K562 (cell line): ENCODE data around the gene GPN3. TPM values are rescaled to one million over a fixed set of nuclear protein-coding genes. Genes with fewer than 3 reads are reported as not detected.

Source experiments
- EHMT2 ChIP-seq: fragments of 450-650 bp; IDR thresholded peaks from 2 replicates; pipeline ENCODE4 v1.6.1; 2018; ENCODE audit warnings: antibody characterized with exemption
- ELF4 ChIP-seq: fragments of 450-650 bp; formaldehyde crosslinking; IDR thresholded peaks from 2 replicates; pipeline ENCODE4 v1.4.0; 2022; ENCODE audit warnings: missing genetic modification characterization
- HOXB6 ChIP-seq: fragments of 250-450 bp; sonication (Bioruptor Pico); IDR thresholded peaks from 2 replicates; pipeline ENCODE4 v1.5.1; 2022; ENCODE audit warnings: mild to moderate bottlenecking, borderline replicate concordance
- MCM2 ChIP-seq: fragments of 450-650 bp; IDR thresholded peaks from 2 replicates; pipeline ENCODE4 v1.6.1; 2017; ENCODE audit warnings: low read depth, mild to moderate bottlenecking
- NCOA6 ChIP-seq: fragments of 450-650 bp; IDR thresholded peaks from 2 replicates; pipeline ENCODE4 v1.6.1; 2017; ENCODE audit warnings: mild to moderate bottlenecking
- NFE2 ChIP-seq: IDR thresholded peaks from 2 replicates; pipeline ENCODE4 v1.6.1; 2014; ENCODE audit warnings: antibody characterized with exemption, low read depth
- RBM34 ChIP-seq: fragments of 200-400 bp; formaldehyde crosslinking; IDR thresholded peaks from 2 replicates; pipeline ENCODE4 v1.6.1; 2018; ENCODE audit warnings: low read length, borderline replicate concordance; ENCODE audit not compliant: insufficient read depth
- SMARCE1 ChIP-seq: fragments of 450-650 bp; IDR thresholded peaks from 2 replicates; pipeline ENCODE4 v1.7.1; 2016; ENCODE audit warnings: mild to moderate bottlenecking
- TCF3 ChIP-seq: sonication (generic); formaldehyde crosslinking; IDR thresholded peaks from 2 replicates; pipeline ENCODE4 v1.4.0; 2020; ENCODE audit warnings: mild to moderate bottlenecking, missing genetic modification reagents
- ZBTB2 ChIP-seq: fragments of 450-650 bp; IDR thresholded peaks from 2 replicates; pipeline ENCODE4 v1.6.1; 2016; ENCODE audit warnings: antibody characterized with exemption
- ZBTB40 ChIP-seq, 2 experiments: fragments of 450-650 bp in 1 of 2; sonication (generic) in 1 of 2; formaldehyde crosslinking in 1 of 2; IDR thresholded peaks; 2 replicates each; pipeline versions ENCODE4 v1.7.1 to v1.9.0; 2016 to 2022; ENCODE audit warnings: inconsistent platforms in 1 of 2, mild to moderate bottlenecking in 1 of 2, missing genetic modification reagents in 1 of 2
- ZBTB8A ChIP-seq: fragments of 450-650 bp; IDR thresholded peaks from 2 replicates; pipeline ENCODE4 v1.6.1; 2018; ENCODE audit warnings: mild to moderate bottlenecking, moderate library complexity; ENCODE audit not compliant: partially characterized antibody
- ZNF324 ChIP-seq: fragments of 250-450 bp; sonication (Bioruptor Pico); IDR thresholded peaks from 2 replicates; pipeline ENCODE4 v1.4.0; 2020; ENCODE audit warnings: mild to moderate bottlenecking
- ZZZ3 ChIP-seq: fragments of 450-650 bp; IDR thresholded peaks from 2 replicates; pipeline ENCODE4 v1.6.1; 2016; ENCODE audit warnings: antibody characterized with exemption, mild to moderate bottlenecking, moderate library complexity
- polyA plus RNA-seq, 8 experiments: library from polyadenylated mRNA; depleted of rRNA in 4 of 8; stranded (reverse) in 5 of 8; unstranded in 3 of 8; fragments of >200 nt; fragmentation: Nextera tagmentation in 2 of 8; fragmentation: Illumina TruSeq in 1 of 8; extraction: Ambion mirVana in 2 of 8; extraction: Trizol in 1 of 8; gene quantifications; 2 replicates each; pipeline versions ENCODE4 v1.2.1 to v1.2.3, GENCODE V29; 2011 to 2014; ENCODE audit warnings: inconsistent platforms in 1 of 8, missing spikeins in 1 of 8
- total RNA-seq, 7 experiments: library from RNA; depleted of rRNA in 6 of 7; stranded (reverse); fragments of >200 nt in 6 of 7; fragmentation: Illumina TruSeq in 2 of 7; extraction: Trizol in 2 of 7; gene quantifications; 2 replicates each; pipeline versions ENCODE4 v1.2.1 to v1.2.3, GENCODE V29; 2011 to 2021; ENCODE audit warnings: low replicate concordance in 1 of 7

Gene GPN3
- total and polyA plus RNA-seq, 9 of the 15 experiments (the other 6 are each of a cell fraction or from before 2014, with no cell fraction given): 35.8 to 123 (median 64.2) TPM

- TF ChIP-seq ELF4 (no peak), MCM2 (no peak), EHMT2 (no peak), TCF3 (CRISPR knock-in tag) (no peak), NFE2 (peak; percentile 77; the same call in 1 of the 2 replicates), RBM34 (no peak), SMARCE1 (no peak), ZZZ3 (no peak), ZBTB40 (IDR thresholded peaks at IDR 0.05) (no peak), ZBTB40 (CRISPR knock-in tag; IDR thresholded peaks at IDR 0.05) (no peak), ZNF324 (no peak), ZBTB2 (no peak), ZBTB8A (no peak), NCOA6 (no peak), HOXB6 (no peak)
Measured at GRCh38 chr12:110403146-110403975, 64.7 kb downstream of the GPN3 start, which contains the start of gene ANAPC7 (continued).
